ENCODE data around the gene TOP3A. TPM values are rescaled to one million over a fixed set of nuclear protein-coding genes. Genes with fewer than 3 reads are reported as not detected.

Gene TOP3A
- total and polyA plus RNA-seq, 4 experiments from 2014 or later = 6.2 to 55.2 (median 31.5) TPM

GRCh38 chr17:18247613-18248001, 67.2 kb downstream of the TOP3A start:
- no peaks in the 10 kb centered on the region for H3K27me3 Mint-ChIP-seq
- intact Hi-C loops (cut with micrococcal nuclease) = loop anchor here (1.0 kb wide), 1 partner anchor 11 kb away; the partner anchor contains the start of gene FLII
- no peak for DNase-seq
- Histone ChIP-seq H3K27me3 (ENCODE audit: insufficient read depth, low read length) (no peaks in the 10 kb centered on the region), H3K4me3 (ENCODE audit: low read length in 2 of 2) (no peak overlapping the region), H3K36me3 (ENCODE audit: insufficient read depth, low read length) (peaks cover 69% of the 10 kb centered on the region), H3K4me1 (ENCODE audit: insufficient read depth, low read length) (no peaks in the 10 kb centered on the region), H3K27ac (ENCODE audit: low read depth, low read length) (no peak overlapping the region), H3K9me3 (ENCODE audit: control insufficient read depth in 1 of 2, low read length in 2 of 2) (no peaks in the 10 kb centered on the region)
- POLR2A ChIA-PET (ENCODE audit: partially characterized antibody) = interaction anchor here (1.1 kb wide), 1 partner anchor 13 kb away, joined by 4 read pairs; the partner anchor contains the start of gene MIEF2
- CTCF ChIA-PET (ENCODE audit: partially characterized antibody) = interaction anchor here (1.0 to 2.3 kb wide), 2 partner anchors 20 to 24 kb away, joined by 3 to 8 read pairs; no protein-coding TSS in a partner anchor
- H3K27ac Mint-ChIP-seq = peak overlapping the region in 2 of 7 donors; percentile 52 to 93
- H3K4me3 Mint-ChIP-seq = no peak overlapping the region
- H3K9me3 Mint-ChIP-seq = no peaks in the 10 kb centered on the region
- peaks cover 2 to 7% (median 5%) of the 10 kb centered on the region in 4 donors for H3K4me1 Mint-ChIP-seq
- H3K36me3 Mint-ChIP-seq = peaks cover 22 to 71% of the 10 kb centered on the region in 2 donors

DNA sequence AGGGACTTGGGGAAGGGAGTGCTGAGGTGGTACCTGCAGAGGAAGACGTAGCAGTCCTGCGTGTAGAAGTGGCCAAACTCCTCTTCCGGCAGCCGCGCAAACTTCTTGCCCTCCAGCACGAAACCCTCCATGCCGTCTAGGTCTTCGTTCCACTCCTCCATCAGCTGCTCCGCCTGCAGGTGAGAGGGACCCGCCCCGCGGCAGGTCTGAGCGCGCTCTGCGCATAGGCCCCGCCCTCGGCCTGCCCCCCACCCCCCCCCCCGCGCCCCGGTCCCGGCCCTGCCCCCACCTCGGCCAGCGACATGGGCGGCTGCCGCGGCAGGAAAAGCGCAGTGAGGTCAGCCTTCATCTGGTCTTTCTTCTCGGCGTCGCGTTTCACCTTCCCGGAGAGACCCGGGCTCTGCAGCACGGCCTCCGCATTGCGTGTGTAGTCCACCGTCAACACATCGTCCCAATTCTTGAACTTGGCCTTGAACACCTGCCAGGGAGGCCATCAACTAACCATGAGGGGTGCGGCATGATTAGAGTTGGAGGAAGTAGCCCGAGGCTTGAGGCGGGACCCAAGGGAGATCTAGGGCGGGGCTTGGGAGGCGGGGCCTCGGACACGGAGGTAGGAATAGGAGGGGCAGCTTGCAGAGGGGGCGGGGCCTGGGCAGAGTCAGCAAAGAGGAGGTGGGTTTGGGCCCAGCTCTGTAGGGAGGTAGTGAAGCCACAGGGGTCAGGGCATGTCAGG, 67.7 kb downstream of the TOP3A start:
- Histone ChIP-seq H3K36me3 (ENCODE audit: insufficient read depth, low read length) (peaks cover 63% of the 10 kb centered on the region), H3K9me3 (ENCODE audit: control insufficient read depth in 1 of 2, low read length in 2 of 2) (no peaks in the 10 kb centered on the region), H3K27me3 (ENCODE audit: insufficient read depth, low read length) (no peaks in the 10 kb centered on the region), H3K27ac (ENCODE audit: low read depth, low read length) (no peak overlapping the region), H3K4me3 (ENCODE audit: low read length in 2 of 2) (no peak overlapping the region), H3K4me1 (ENCODE audit: insufficient read depth, low read length) (no peaks in the 10 kb centered on the region)
- ChIA-PET POLR2A (ENCODE audit: partially characterized antibody) (interaction anchor here (1.1 kb wide), 1 partner anchor 14 kb away, joined by 4 read pairs; the partner anchor contains the start of gene MIEF2), CTCF (ENCODE audit: partially characterized antibody) (interaction anchor here (1.0 to 2.3 kb wide), 2 partner anchors 21 to 23 kb away, joined by 3 to 8 read pairs; no protein-coding TSS in a partner anchor)
- peaks cover 2 to 7% (median 5%) of the 10 kb centered on the region in 4 donors for H3K4me1 Mint-ChIP-seq
- peak in 1 of 5 donors; percentile 17 for DNase-seq
- intact Hi-C loops (cut with micrococcal nuclease) = no loop called here
- H3K36me3 Mint-ChIP-seq = peaks cover 22 to 67% of the 10 kb centered on the region in 2 donors
- H3K4me3 Mint-ChIP-seq = no peak overlapping the region
- peak overlapping the region in 2 of 7 donors; percentile 8 to 52 for H3K27ac Mint-ChIP-seq
- H3K27me3 Mint-ChIP-seq = no peaks in the 10 kb centered on the region
- no peaks in the 10 kb centered on the region for H3K9me3 Mint-ChIP-seq

- DNase-seq = no peak
- Mint-ChIP-seq H3K27me3 (no peaks in the 10 kb centered on the region), H3K4me3 (no peak overlapping the region), H3K9me3 (no peaks in the 10 kb centered on the region), H3K27ac (no peak overlapping the region), H3K36me3 (peaks cover 22 to 64% of the 10 kb centered on the region in 2 donors), H3K4me1 (peaks cover 2 to 7% (median 5%) of the 10 kb centered on the region in 4 donors)
- no peaks in the 10 kb centered on the region for H3K4me1 ChIP-seq (ENCODE audit: insufficient read depth, low read length)
- intact Hi-C loops (cut with micrococcal nuclease) = no loop called here
- H3K9me3 ChIP-seq (ENCODE audit: control insufficient read depth in 1 of 2, low read length in 2 of 2) = no peaks in the 10 kb centered on the region
- H3K36me3 ChIP-seq (ENCODE audit: insufficient read depth, low read length) = peaks cover 55% of the 10 kb centered on the region
- H3K27me3 ChIP-seq (ENCODE audit: insufficient read depth, low read length) = no peaks in the 10 kb centered on the region
- no peak overlapping the region for H3K27ac ChIP-seq (ENCODE audit: low read depth, low read length)
- H3K4me3 ChIP-seq (ENCODE audit: low read length in 2 of 2) = no peak overlapping the region
- POLR2A ChIA-PET (ENCODE audit: partially characterized antibody) = no interaction called here
- CTCF ChIA-PET (ENCODE audit: partially characterized antibody) = no interaction called here
Observed at GRCh38 chr17:18246109-18246725, 68.6 kb downstream of the TOP3A start.

DNA sequence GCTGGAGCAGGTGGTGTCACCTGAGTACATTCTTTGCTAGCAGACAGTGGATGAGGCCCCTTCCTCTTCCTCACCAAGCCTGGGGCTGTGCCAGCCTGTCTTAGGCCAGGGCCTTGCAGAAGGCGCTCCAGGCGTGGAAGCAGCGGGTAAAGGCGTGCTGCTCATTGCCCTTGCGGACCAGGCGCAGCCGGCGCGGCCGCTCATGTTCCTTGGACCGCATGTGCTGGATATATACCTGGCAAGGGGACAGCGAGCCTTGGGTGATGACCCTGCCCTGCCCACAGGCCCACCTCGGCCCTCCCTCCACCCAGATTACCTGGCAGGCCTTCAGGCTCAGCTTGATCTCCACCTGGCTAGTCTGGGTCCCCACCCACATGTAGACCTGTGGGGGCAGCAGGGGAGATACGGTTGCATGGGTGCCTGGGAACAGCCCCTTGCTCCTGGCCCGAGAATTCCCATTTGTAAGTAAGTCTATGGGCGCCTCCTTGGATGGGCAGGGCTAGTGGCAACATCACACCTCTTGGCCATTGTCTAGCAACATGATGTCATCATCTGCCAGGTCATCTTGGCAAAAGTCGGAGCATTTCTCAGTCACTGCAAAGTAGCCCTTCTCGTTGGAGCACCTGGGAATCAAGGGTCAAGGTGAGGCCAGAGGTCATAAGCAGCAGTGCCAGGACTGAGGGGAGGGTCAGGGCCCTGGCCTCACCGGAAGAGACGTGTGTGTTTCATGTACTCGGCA, 69.6 kb downstream of the TOP3A start:
- Mint-ChIP-seq H3K9me3 (no peaks in the 10 kb centered on the region), H3K36me3 (peaks cover 12 to 60% of the 10 kb centered on the region in 2 donors), H3K27ac (peak overlapping the region in 2 of 7 donors; percentile 12 to 18), H3K4me1 (peaks cover 2 to 7% (median 5%) of the 10 kb centered on the region in 4 donors), H3K27me3 (no peaks in the 10 kb centered on the region), H3K4me3 (no peak overlapping the region)
- Histone ChIP-seq H3K36me3 (ENCODE audit: insufficient read depth, low read length) (peaks cover 45% of the 10 kb centered on the region), H3K27me3 (ENCODE audit: insufficient read depth, low read length) (no peaks in the 10 kb centered on the region), H3K9me3 (ENCODE audit: control insufficient read depth in 1 of 2, low read length in 2 of 2) (no peaks in the 10 kb centered on the region), H3K27ac (ENCODE audit: low read depth, low read length) (no peak overlapping the region), H3K4me1 (ENCODE audit: insufficient read depth, low read length) (no peaks in the 10 kb centered on the region), H3K4me3 (ENCODE audit: low read length in 2 of 2) (no peak overlapping the region)
- DNase-seq = no peak
- ChIA-PET CTCF (ENCODE audit: partially characterized antibody) (no interaction called here), POLR2A (ENCODE audit: partially characterized antibody) (no interaction called here)
- intact Hi-C loops (cut with micrococcal nuclease) = no loop called here

DNA sequence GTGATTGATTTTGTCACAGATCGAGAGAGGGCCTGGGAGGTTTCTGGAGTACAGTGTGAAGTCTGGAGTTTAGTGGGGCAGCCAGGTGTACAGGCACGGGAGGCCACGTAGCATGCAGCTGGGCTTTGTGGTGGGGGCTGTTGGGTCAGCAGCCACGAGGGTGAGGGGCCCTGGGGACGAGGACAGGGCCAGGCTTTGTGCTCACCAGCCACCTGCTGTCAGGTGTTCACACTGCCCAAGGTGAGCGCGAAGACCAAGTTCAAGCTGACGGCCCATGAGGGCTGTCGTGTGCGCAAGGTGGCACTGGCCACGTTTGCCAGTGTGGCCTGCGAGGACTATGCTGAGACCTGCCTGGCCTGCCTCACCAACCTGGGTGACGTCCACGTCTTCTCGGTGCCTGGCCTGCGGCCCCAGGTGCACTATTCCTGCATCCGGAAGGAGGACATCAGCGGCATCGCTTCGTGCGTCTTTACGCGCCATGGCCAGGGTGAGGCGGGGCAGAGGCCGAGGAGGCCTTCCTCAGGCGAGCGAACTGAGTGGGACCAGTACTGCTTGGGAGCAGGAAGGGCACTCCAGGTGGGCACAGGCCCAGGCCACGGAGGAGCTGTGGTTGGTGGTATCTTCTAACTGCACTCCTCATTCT, 73.4 kb downstream of the TOP3A start:
- H3K27ac ChIP-seq (ENCODE audit: low read depth, low read length) = no peak overlapping the region
- peak overlapping the region in 2 of 7 donors; percentile 51 to 68 for H3K27ac Mint-ChIP-seq
- no peaks in the 10 kb centered on the region for H3K27me3 ChIP-seq (ENCODE audit: insufficient read depth, low read length)
- no peak for DNase-seq
- peaks cover 15% of the 10 kb centered on the region for H3K36me3 ChIP-seq (ENCODE audit: insufficient read depth, low read length)
- no peak overlapping the region for H3K4me3 ChIP-seq (ENCODE audit: low read length in 2 of 2)
- ChIA-PET CTCF (ENCODE audit: partially characterized antibody) (no interaction called here), POLR2A (ENCODE audit: partially characterized antibody) (no interaction called here)
- H3K4me3 Mint-ChIP-seq = no peak overlapping the region
- peaks cover 4 to 55% of the 10 kb centered on the region in 2 donors for H3K36me3 Mint-ChIP-seq
- H3K9me3 Mint-ChIP-seq = peaks cover 0 to 2% (median 0%) of the 10 kb centered on the region in 8 donors
- no peaks in the 10 kb centered on the region for H3K27me3 Mint-ChIP-seq
- H3K9me3 ChIP-seq (ENCODE audit: control insufficient read depth in 1 of 2, low read length in 2 of 2) = no peaks in the 10 kb centered on the region
- H3K4me1 Mint-ChIP-seq = peaks cover 0 to 1% (median 0%) of the 10 kb centered on the region in 4 donors
- intact Hi-C loops (cut with micrococcal nuclease) = no loop called here
- H3K4me1 ChIP-seq (ENCODE audit: insufficient read depth, low read length) = no peaks in the 10 kb centered on the region

- Mint-ChIP-seq H3K4me3 (no peak overlapping the region), H3K27ac (peak overlapping the region in 1 of 7 donors; percentile 47)
Observed at GRCh38 chr17:18240449-18240848, 74.3 kb downstream of the TOP3A start.

More at GRCh38 chr17:18240449-18240848, 74.3 kb downstream of the TOP3A start:
- Histone ChIP-seq H3K4me3 (ENCODE audit: low read length in 2 of 2) (no peak overlapping the region), H3K27ac (ENCODE audit: low read depth, low read length) (no peak overlapping the region), H3K27me3 (ENCODE audit: insufficient read depth, low read length) (no peaks in the 10 kb centered on the region), H3K9me3 (ENCODE audit: control insufficient read depth in 1 of 2, low read length in 2 of 2) (no peaks in the 10 kb centered on the region), H3K4me1 (ENCODE audit: insufficient read depth, low read length) (no peaks in the 10 kb centered on the region), H3K36me3 (ENCODE audit: insufficient read depth, low read length) (peaks cover 6% of the 10 kb centered on the region)
- Mint-ChIP-seq H3K36me3 (peaks cover 2 to 55% of the 10 kb centered on the region in 2 donors), H3K9me3 (peaks cover 0 to 2% (median 0%) of the 10 kb centered on the region in 8 donors), H3K4me1 (peaks cover 0 to 4% (median 0%) of the 10 kb centered on the region in 4 donors), H3K27me3 (no peaks in the 10 kb centered on the region)
- ChIA-PET CTCF (ENCODE audit: partially characterized antibody) (no interaction called here), POLR2A (ENCODE audit: partially characterized antibody) (no interaction called here)
- no peak for DNase-seq
- intact Hi-C loops (cut with micrococcal nuclease) = no loop called here
